WTC11 (cell line): ENCODE results near the gene LTBP1. TPM values are rescaled to one million over a fixed set of nuclear protein-coding genes. Genes with fewer than 3 reads are reported as not detected.

Experiments used
- ATAC-seq: fragments of 200-7000 bp; cut with Tn5 transposase; 2 replicates; pipeline ENCODE4 v1.10.0; 2021; ENCODE audit warnings: mild to moderate bottlenecking, moderate library complexity
- CTCF ChIA-PET: fragments of 300-600 bp; sonication (Branson Sonifier 250); formaldehyde crosslinking; loops from one replicate; lab custom pipeline; 2021; ENCODE audit warnings: antibody characterized with exemption; lab: Charles Lee
- POLR2A ChIA-PET: fragments of 350-600 bp; sonication (Branson Sonifier 250); formaldehyde crosslinking; loops from one replicate; lab custom pipeline; 2021; ENCODE audit warnings: antibody characterized with exemption; lab: Charles Lee
- DNase-seq: peaks from one replicate; pipeline ENCODE4 v3.0.0; 2021; ENCODE audit warnings: low spot score
- H3K27ac Mint-ChIP-seq: 2 replicates; pipeline ENCODE4 v1.8.0; 2021; ENCODE audit warnings: mixed read lengths
- H3K27me3 Mint-ChIP-seq: 2 replicates; pipeline ENCODE4 v1.8.0; 2021; ENCODE audit warnings: low read depth, mild to moderate bottlenecking, moderate library complexity, mixed read lengths
- H3K36me3 Mint-ChIP-seq: 2 replicates; pipeline ENCODE4 v1.8.0; 2021; ENCODE audit warnings: mixed read lengths
- H3K4me1 Mint-ChIP-seq: 2 replicates; pipeline ENCODE4 v1.8.0; 2022; ENCODE audit warnings: mixed read lengths
- H3K4me3 Mint-ChIP-seq: 2 replicates; pipeline ENCODE4 v1.8.0; 2021; ENCODE audit warnings: mild to moderate bottlenecking, moderate library complexity, mixed read lengths
- H3K9me3 Mint-ChIP-seq: 2 replicates; pipeline ENCODE4 v1.8.0; 2021; ENCODE audit warnings: mixed read lengths
- EMX1 ChIP-seq: fragments of 250-450 bp; sonication (Bioruptor Pico); IDR thresholded peaks from 2 replicates; pipeline ENCODE4 v1.8.0; 2021; ENCODE audit warnings: mild to moderate bottlenecking
- ETV6 ChIP-seq: sonication (generic); formaldehyde crosslinking; IDR thresholded peaks from 2 replicates; pipeline ENCODE4 v1.8.1; 2022; ENCODE audit warnings: mild to moderate bottlenecking, missing genetic modification reagents
- NR2C2 ChIP-seq: sonication (generic); formaldehyde crosslinking; IDR thresholded peaks from 2 replicates; pipeline ENCODE4 v1.8.0; 2022; ENCODE audit warnings: mild to moderate bottlenecking, missing genetic modification reagents
- PRRX2 ChIP-seq: fragments of 250-450 bp; sonication (Bioruptor Pico); IDR thresholded peaks from 2 replicates; pipeline ENCODE4 v1.8.0; 2021; ENCODE audit warnings: mild to moderate bottlenecking
- SMAD3 ChIP-seq: sonication (generic); formaldehyde crosslinking; IDR thresholded peaks from 2 replicates; pipeline ENCODE4 v1.8.0; 2022; ENCODE audit warnings: missing genetic modification reagents, mild to moderate bottlenecking, borderline replicate concordance
- TCF7 ChIP-seq: sonication (generic); formaldehyde crosslinking; IDR thresholded peaks from 2 replicates; pipeline ENCODE4 v1.8.0; 2022; ENCODE audit warnings: mild to moderate bottlenecking, low read depth, missing genetic modification reagents, moderate library complexity
- ZBTB21 ChIP-seq: sonication (generic); formaldehyde crosslinking; IDR thresholded peaks from 2 replicates; pipeline ENCODE4 v1.8.1; 2023; ENCODE audit warnings: mild to moderate bottlenecking, missing genetic modification reagents, borderline replicate concordance
- ZNF416 ChIP-seq: fragments of 250-450 bp; sonication (Bioruptor Pico); IDR thresholded peaks from 2 replicates; pipeline ENCODE4 v1.9.0; 2021; ENCODE audit warnings: mild to moderate bottlenecking, inconsistent platforms
- total RNA-seq: library from RNA; stranded (reverse); gene quantifications from 3 replicates; pipeline ENCODE4 v1.2.3, GENCODE V29; 2021
- TF ChIP-seq, protein P1 (sequence below): sonication (generic); formaldehyde crosslinking; IDR thresholded peaks from 2 replicates; pipeline ENCODE4 v1.8.1; 2023; ENCODE audit warnings: mild to moderate bottlenecking, moderate library complexity, missing genetic modification reagents
- TF ChIP-seq, protein P2 (sequence below): sonication (generic); formaldehyde crosslinking; IDR thresholded peaks from 2 replicates; pipeline ENCODE4 v1.8.1; 2022; ENCODE audit warnings: missing genetic modification reagents, borderline replicate concordance
- TF ChIP-seq, protein P3 (sequence below): sonication (generic); formaldehyde crosslinking; IDR thresholded peaks from 2 replicates; pipeline ENCODE4 v1.8.0; 2022; ENCODE audit warnings: mild to moderate bottlenecking, missing genetic modification reagents
- TF ChIP-seq, protein P4 (sequence below): sonication (generic); formaldehyde crosslinking; IDR thresholded peaks from 2 replicates; pipeline ENCODE4 v1.8.1; 2023; ENCODE audit warnings: mild to moderate bottlenecking, missing genetic modification reagents
- TF ChIP-seq, protein P5 (sequence below): sonication (generic); formaldehyde crosslinking; IDR thresholded peaks from 2 replicates; pipeline ENCODE4 v1.8.0; 2023; ENCODE audit warnings: missing genetic modification reagents, mild to moderate bottlenecking, borderline replicate concordance
- TF ChIP-seq, protein P6 (sequence below): sonication (generic); formaldehyde crosslinking; IDR thresholded peaks from 2 replicates; pipeline ENCODE4 v1.8.1; 2023; ENCODE audit warnings: mild to moderate bottlenecking, missing genetic modification reagents, borderline replicate concordance

The LTBP1 gene
- total RNA-seq, 1 experiment from 2014 or later = 33.6 TPM

DNA sequence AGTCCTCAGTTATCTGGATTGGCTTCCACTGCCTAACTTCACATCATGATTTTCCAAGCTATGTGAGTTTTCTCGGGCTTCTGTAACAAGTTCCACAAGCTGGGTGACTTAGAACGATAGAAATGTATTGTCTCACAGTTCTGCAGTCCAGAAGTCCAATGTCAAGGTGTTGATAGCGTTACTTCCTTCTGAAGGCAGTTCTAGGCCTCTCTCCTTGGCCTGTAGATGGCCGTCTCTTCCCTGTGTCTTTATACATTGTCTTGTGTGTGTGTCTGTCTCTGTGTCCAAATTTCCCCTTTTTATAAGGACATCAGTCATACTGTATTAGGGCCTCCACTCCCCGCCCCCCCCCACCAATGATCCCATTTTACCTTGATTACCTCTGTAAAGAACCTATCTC, 7.5 kb downstream of the LTBP1 start:
- ChIA-PET CTCF (no interaction called here), POLR2A (no interaction called here)
- H3K4me3 Mint-ChIP-seq = no peak overlapping the region
- no peak overlapping the region for H3K27ac Mint-ChIP-seq
- TF ChIP-seq, protein P1, sequence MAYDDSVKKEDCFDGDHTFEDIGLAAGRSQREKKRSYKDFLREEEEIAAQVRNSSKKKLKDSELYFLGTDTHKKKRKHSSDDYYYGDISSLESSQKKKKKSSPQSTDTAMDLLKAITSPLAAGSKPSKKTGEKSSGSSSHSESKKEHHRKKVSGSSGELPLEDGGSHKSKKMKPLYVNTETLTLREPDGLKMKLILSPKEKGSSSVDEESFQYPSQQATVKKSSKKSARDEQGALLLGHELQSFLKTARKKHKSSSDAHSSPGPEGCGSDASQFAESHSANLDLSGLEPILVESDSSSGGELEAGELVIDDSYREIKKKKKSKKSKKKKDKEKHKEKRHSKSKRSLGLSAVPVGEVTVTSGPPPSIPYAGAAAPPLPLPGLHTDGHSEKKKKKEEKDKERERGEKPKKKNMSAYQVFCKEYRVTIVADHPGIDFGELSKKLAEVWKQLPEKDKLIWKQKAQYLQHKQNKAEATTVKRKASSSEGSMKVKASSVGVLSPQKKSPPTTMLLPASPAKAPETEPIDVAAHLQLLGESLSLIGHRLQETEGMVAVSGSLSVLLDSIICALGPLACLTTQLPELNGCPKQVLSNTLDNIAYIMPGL (CRISPR knock-in tag) = no peak
- TF ChIP-seq ZBTB21 (no peak), NR2C2 (CRISPR knock-in tag) (no peak), EMX1 (no peak), PRRX2 (no peak), TCF7 (CRISPR knock-in tag) (no peak)
- TF ChIP-seq, protein P2, sequence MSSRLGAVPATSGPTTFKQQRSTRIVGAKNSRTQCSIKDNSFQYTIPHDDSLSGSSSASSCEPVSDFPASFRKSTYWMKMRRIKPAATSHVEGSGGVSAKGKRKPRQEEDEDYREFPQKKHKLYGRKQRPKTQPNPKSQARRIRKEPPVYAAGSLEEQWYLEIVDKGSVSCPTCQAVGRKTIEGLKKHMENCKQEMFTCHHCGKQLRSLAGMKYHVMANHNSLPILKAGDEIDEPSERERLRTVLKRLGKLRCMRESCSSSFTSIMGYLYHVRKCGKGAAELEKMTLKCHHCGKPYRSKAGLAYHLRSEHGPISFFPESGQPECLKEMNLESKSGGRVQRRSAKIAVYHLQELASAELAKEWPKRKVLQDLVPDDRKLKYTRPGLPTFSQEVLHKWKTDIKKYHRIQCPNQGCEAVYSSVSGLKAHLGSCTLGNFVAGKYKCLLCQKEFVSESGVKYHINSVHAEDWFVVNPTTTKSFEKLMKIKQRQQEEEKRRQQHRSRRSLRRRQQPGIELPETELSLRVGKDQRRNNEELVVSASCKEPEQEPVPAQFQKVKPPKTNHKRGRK (CRISPR knock-in tag) = no peak
- DNase-seq = no peak
- H3K36me3 Mint-ChIP-seq = no peaks in the 10 kb centered on the region; the same call in 1 of the 2 replicates
- H3K9me3 Mint-ChIP-seq = no peaks in the 10 kb centered on the region
- H3K27me3 Mint-ChIP-seq = no peaks in the 10 kb centered on the region
- H3K4me1 Mint-ChIP-seq = 0 out of 2 replicates have a peak, but pooled peaks cover 2% of the 10 kb centered on the region
- ATAC-seq = no peak

DNA sequence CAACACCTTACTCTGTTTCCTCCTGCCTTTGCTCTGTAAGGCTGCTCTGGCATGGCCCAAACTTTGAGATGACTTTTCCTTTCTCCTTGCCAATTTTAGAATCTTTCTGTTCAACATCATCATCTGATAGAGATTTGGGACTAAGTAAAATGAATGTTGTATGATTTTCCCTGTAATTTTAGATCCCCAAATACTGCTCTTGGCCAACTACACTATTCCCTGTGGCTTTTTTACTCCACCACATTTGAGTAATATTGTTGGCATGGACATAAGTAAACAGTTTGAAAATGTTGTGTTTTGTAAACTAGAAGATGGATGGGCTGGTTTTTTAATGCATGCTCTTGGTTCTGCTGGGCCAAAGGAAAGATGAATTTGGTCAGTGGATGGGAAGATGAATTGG, 12.1 kb downstream of the LTBP1 start:
- CTCF ChIA-PET = no interaction called here

DNA sequence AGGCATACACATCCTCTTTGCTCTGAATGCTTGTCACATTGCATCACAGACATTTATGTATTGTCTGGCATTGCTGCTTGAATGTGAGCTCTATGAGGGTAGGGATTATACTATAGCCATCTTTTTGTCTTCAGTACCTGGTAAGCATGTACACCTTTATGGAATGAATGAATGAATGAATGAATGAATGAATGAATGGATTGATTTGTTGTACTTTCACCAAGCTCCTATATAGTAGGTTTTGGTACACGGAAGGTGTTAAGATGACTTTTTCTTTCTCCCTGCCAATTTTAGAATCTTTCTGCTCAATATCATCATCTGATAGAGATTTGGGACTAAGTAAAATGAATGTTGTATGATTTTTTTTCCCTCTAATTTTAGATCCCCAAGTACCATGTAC, 13.5 kb downstream of the LTBP1 start:
- no peaks in the 10 kb centered on the region for H3K9me3 Mint-ChIP-seq
- peaks cover 6% of the 10 kb centered on the region for H3K4me1 Mint-ChIP-seq
- H3K27ac Mint-ChIP-seq = peak overlapping the region; percentile 12; the same call in 1 of the 2 replicates
- no peaks in the 10 kb centered on the region; the same call in 1 of the 2 replicates for H3K36me3 Mint-ChIP-seq
- DNase-seq (no peak), ATAC-seq (no peak)
- H3K27me3 Mint-ChIP-seq = no peaks in the 10 kb centered on the region
- CTCF ChIA-PET = interaction anchor here (0.6 kb wide), 1 partner anchor 112 kb away, joined by 4 read pairs; no protein-coding TSS in a partner anchor
- H3K4me3 Mint-ChIP-seq = no peak overlapping the region
- POLR2A ChIA-PET = no interaction called here
- TF ChIP-seq, protein P1 (CRISPR knock-in tag) = no peak
- TF ChIP-seq, protein P3, sequence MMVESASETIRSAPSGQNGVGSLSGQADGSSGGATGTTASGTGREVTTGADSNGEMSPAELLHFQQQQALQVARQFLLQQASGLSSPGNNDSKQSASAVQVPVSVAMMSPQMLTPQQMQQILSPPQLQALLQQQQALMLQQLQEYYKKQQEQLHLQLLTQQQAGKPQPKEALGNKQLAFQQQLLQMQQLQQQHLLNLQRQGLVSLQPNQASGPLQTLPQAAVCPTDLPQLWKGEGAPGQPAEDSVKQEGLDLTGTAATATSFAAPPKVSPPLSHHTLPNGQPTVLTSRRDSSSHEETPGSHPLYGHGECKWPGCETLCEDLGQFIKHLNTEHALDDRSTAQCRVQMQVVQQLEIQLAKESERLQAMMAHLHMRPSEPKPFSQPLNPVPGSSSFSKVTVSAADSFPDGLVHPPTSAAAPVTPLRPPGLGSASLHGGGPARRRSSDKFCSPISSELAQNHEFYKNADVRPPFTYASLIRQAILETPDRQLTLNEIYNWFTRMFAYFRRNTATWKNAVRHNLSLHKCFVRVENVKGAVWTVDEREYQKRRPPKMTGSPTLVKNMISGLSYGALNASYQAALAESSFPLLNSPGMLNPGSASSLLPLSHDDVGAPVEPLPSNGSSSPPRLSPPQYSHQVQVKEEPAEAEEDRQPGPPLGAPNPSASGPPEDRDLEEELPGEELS (CRISPR knock-in tag) = no peak
- TF ChIP-seq ETV6 (no peak), SMAD3 (no peak)
- TF ChIP-seq, protein P4, sequence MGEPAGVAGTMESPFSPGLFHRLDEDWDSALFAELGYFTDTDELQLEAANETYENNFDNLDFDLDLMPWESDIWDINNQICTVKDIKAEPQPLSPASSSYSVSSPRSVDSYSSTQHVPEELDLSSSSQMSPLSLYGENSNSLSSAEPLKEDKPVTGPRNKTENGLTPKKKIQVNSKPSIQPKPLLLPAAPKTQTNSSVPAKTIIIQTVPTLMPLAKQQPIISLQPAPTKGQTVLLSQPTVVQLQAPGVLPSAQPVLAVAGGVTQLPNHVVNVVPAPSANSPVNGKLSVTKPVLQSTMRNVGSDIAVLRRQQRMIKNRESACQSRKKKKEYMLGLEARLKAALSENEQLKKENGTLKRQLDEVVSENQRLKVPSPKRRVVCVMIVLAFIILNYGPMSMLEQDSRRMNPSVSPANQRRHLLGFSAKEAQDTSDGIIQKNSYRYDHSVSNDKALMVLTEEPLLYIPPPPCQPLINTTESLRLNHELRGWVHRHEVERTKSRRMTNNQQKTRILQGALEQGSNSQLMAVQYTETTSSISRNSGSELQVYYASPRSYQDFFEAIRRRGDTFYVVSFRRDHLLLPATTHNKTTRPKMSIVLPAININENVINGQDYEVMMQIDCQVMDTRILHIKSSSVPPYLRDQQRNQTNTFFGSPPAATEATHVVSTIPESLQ (CRISPR knock-in tag) = no peak
- TF ChIP-seq, protein P5, sequence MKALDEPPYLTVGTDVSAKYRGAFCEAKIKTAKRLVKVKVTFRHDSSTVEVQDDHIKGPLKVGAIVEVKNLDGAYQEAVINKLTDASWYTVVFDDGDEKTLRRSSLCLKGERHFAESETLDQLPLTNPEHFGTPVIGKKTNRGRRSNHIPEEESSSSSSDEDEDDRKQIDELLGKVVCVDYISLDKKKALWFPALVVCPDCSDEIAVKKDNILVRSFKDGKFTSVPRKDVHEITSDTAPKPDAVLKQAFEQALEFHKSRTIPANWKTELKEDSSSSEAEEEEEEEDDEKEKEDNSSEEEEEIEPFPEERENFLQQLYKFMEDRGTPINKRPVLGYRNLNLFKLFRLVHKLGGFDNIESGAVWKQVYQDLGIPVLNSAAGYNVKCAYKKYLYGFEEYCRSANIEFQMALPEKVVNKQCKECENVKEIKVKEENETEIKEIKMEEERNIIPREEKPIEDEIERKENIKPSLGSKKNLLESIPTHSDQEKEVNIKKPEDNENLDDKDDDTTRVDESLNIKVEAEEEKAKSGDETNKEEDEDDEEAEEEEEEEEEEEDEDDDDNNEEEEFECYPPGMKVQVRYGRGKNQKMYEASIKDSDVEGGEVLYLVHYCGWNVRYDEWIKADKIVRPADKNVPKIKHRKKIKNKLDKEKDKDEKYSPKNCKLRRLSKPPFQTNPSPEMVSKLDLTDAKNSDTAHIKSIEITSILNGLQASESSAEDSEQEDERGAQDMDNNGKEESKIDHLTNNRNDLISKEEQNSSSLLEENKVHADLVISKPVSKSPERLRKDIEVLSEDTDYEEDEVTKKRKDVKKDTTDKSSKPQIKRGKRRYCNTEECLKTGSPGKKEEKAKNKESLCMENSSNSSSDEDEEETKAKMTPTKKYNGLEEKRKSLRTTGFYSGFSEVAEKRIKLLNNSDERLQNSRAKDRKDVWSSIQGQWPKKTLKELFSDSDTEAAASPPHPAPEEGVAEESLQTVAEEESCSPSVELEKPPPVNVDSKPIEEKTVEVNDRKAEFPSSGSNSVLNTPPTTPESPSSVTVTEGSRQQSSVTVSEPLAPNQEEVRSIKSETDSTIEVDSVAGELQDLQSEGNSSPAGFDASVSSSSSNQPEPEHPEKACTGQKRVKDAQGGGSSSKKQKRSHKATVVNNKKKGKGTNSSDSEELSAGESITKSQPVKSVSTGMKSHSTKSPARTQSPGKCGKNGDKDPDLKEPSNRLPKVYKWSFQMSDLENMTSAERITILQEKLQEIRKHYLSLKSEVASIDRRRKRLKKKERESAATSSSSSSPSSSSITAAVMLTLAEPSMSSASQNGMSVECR (CRISPR knock-in tag) = no peak
- TF ChIP-seq, protein P6, sequence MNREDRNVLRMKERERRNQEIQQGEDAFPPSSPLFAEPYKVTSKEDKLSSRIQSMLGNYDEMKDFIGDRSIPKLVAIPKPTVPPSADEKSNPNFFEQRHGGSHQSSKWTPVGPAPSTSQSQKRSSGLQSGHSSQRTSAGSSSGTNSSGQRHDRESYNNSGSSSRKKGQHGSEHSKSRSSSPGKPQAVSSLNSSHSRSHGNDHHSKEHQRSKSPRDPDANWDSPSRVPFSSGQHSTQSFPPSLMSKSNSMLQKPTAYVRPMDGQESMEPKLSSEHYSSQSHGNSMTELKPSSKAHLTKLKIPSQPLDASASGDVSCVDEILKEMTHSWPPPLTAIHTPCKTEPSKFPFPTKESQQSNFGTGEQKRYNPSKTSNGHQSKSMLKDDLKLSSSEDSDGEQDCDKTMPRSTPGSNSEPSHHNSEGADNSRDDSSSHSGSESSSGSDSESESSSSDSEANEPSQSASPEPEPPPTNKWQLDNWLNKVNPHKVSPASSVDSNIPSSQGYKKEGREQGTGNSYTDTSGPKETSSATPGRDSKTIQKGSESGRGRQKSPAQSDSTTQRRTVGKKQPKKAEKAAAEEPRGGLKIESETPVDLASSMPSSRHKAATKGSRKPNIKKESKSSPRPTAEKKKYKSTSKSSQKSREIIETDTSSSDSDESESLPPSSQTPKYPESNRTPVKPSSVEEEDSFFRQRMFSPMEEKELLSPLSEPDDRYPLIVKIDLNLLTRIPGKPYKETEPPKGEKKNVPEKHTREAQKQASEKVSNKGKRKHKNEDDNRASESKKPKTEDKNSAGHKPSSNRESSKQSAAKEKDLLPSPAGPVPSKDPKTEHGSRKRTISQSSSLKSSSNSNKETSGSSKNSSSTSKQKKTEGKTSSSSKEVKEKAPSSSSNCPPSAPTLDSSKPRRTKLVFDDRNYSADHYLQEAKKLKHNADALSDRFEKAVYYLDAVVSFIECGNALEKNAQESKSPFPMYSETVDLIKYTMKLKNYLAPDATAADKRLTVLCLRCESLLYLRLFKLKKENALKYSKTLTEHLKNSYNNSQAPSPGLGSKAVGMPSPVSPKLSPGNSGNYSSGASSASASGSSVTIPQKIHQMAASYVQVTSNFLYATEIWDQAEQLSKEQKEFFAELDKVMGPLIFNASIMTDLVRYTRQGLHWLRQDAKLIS = no peak

More for the DNA sequence above, 12.1 kb downstream of the LTBP1 start:
- DNase-seq (no peak), ATAC-seq (no peak)
- Mint-ChIP-seq H3K4me3 (no peak overlapping the region), H3K36me3 (no peaks in the 10 kb centered on the region; the same call in 1 of the 2 replicates), H3K4me1 (peaks cover 8% of the 10 kb centered on the region), H3K9me3 (no peaks in the 10 kb centered on the region), H3K27ac (no peak overlapping the region), H3K27me3 (no peaks in the 10 kb centered on the region)
- no peak for TF ChIP-seq ZNF416 (CRISPR knock-in tag)
- POLR2A ChIA-PET = no interaction called here
